Measurements from ENCODE around the gene ACAP2.

DNA sequence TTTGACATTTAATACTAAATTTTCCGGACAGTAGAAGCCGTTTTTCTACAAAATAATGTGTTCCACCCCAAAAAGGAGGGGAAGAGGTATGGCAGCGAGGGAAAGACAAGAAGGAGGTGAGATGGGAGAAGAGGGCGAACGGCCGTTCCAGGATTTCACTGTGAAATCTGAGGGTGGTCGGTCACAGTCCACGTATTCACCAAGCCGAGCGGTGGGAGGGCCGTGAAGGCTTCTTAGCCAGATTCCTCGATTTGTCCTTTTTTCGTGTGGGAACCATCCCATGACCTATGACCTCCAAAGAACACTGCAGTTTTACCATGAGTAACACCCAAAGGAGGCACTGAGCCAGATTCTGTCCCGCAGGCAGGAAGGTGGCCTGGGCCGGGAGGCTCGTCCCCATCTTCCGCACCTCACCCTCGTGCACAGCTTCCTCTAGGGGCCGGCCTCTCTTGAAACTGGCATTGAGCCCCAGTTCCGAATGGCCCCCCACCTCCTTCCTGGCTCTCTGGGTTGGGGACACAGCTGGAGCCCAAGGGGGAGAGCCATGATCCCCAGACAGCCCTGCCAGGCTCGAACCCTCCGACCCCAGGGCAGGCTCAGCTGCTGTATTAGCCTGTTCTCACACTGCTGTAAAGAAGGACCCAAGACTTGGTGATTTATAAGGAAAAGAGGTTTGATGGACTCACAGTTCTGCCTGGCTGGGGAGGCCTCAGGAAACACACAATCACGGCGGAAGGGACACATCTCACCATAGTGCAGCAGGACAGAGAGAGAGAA is 195.5 kb downstream of the ACAP2 start:
- TF ChIP-seq, protein P1, sequence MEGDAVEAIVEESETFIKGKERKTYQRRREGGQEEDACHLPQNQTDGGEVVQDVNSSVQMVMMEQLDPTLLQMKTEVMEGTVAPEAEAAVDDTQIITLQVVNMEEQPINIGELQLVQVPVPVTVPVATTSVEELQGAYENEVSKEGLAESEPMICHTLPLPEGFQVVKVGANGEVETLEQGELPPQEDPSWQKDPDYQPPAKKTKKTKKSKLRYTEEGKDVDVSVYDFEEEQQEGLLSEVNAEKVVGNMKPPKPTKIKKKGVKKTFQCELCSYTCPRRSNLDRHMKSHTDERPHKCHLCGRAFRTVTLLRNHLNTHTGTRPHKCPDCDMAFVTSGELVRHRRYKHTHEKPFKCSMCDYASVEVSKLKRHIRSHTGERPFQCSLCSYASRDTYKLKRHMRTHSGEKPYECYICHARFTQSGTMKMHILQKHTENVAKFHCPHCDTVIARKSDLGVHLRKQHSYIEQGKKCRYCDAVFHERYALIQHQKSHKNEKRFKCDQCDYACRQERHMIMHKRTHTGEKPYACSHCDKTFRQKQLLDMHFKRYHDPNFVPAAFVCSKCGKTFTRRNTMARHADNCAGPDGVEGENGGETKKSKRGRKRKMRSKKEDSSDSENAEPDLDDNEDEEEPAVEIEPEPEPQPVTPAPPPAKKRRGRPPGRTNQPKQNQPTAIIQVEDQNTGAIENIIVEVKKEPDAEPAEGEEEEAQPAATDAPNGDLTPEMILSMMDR (IDR thresholded peaks at IDR 0.05; ENCODE audit: low read depth, low read length, poor library complexity, severe bottlenecking), result no peak
- TF ChIP-seq EZH2phosphoT487 (IDR thresholded peaks at IDR 0.05; ENCODE audit: borderline replicate concordance, low read length), result no peak
